Esophagus squamous epithelium (tissue), 5 donors: ENCODE measurements around the gene UNK. TPM values are rescaled to one million over a fixed set of nuclear protein-coding genes. Genes with fewer than 3 reads are reported as not detected.
A peak's percentile ranks its signal among the peaks of the same experiment; 100 is the strongest.
"Not testable (repeated sequence)": the region's sequence is repeated elsewhere in the genome, so short reads cannot be mapped to it uniquely, and the experiment has no call there.

ENCODE experiments used
- DNase-seq: peaks from one replicate; lab custom pipeline; 2025; lab: John Stamatoyannopoulos, UW
- H3K27ac ChIP-seq, 4 donors: fragments of 200-600 bp; sonication (generic); one replicate each; pipeline ENCODE4 v1.5.1; 2016 to 2019; ENCODE audit warnings: mild to moderate bottlenecking in 1 of 4
- H3K27me3 ChIP-seq, 4 donors: fragments of 200-600 bp; sonication (generic); 1 replicate in 3 of 4; 2 replicates in 1 of 4; pipeline versions ENCODE4 v1.5.1 to v1.6.0; 2017 to 2021; ENCODE audit warnings: antibody characterized with exemption in 1 of 4
- H3K36me3 ChIP-seq, 3 donors: fragments of 200-600 bp; sonication (generic); one replicate each; pipeline ENCODE4 v1.5.1; 2016 to 2019
- H3K4me1 ChIP-seq, 3 donors: fragments of 200-600 bp; sonication (generic); one replicate each; pipeline ENCODE4 v1.5.1; 2017 to 2019
- H3K4me3 ChIP-seq, 4 donors: fragments of 200-600 bp; sonication (generic); 1 replicate in 3 of 4; 2 replicates in 1 of 4; pipeline ENCODE4 v1.5.1; 2016 to 2019; ENCODE audit warnings: mild to moderate bottlenecking in 2 of 4, moderate library complexity in 1 of 4
- H3K9me3 ChIP-seq, 3 donors: fragments of 200-600 bp; sonication (generic); one replicate each; pipeline ENCODE4 v1.5.1; 2016 to 2019
- POLR2A ChIP-seq, 4 donors: fragments of 450-650 bp; IDR thresholded peaks; one replicate each; pipeline ENCODE4 v1.6.1; 2017; ENCODE audit warnings: antibody characterized with exemption in 4 of 4, mild to moderate bottlenecking in 4 of 4, moderate library complexity in 3 of 4
- whole genome bisulfite sequencing, 2 donors: methylation state at CpG; one replicate each; pipeline ENCODE4 v1.1.5; 2018; 5-methylcytosine and 5-hydroxymethylcytosine counted together
- intact Hi-C: fragments of 100-400 bp; cut with DNase I; formaldehyde crosslinking; loops from one replicate; pipeline ENCODE4 v1.15.0; 2022
- total RNA-seq, 4 donors: library from RNA; depleted of rRNA; stranded (reverse); fragments of >200 nt; gene quantifications; one replicate each; pipeline ENCODE4 v1.1.0, GENCODE V29; 2016
- TF ChIP-seq, protein P1 (sequence below), 6 experiments: fragments of 450-650 bp in 4 of 6; fragments of 200-600 bp in 2 of 6; sonication (generic) in 2 of 6; IDR thresholded peaks; one replicate each; pipeline ENCODE4 v1.5.1; 2016 to 2019; ENCODE audit warnings: antibody characterized with exemption in 6 of 6, mild to moderate bottlenecking in 4 of 6, moderate library complexity in 4 of 6
- donor health status: DM: yes; HTN: yes; CAD: no.

Gene UNK
- total RNA-seq, 4 donors from 2014 or later = 14.8 to 27.3 (median 20.4) TPM

GRCh38 chr17:75848523-75849278 lies 64.1 kb downstream of the UNK start:
- Histone ChIP-seq H3K27ac (peak overlapping the region; percentile 23 to 95 (median 90)), H3K36me3 (peaks cover 41 to 74% (median 49%) of the 10 kb centered on the region in 3 donors), H3K4me1 (peaks cover 33 to 100% (median 66%) of the 10 kb centered on the region in 3 donors), H3K27me3 (no peaks in the 10 kb centered on the region), H3K4me3 (no peak overlapping the region), H3K9me3 (no peaks in the 10 kb centered on the region)
- intact Hi-C loops = no loop called here
- TF ChIP-seq POLR2A (IDR thresholded peaks at IDR 0.05) = no peak
- TF ChIP-seq, protein P1, sequence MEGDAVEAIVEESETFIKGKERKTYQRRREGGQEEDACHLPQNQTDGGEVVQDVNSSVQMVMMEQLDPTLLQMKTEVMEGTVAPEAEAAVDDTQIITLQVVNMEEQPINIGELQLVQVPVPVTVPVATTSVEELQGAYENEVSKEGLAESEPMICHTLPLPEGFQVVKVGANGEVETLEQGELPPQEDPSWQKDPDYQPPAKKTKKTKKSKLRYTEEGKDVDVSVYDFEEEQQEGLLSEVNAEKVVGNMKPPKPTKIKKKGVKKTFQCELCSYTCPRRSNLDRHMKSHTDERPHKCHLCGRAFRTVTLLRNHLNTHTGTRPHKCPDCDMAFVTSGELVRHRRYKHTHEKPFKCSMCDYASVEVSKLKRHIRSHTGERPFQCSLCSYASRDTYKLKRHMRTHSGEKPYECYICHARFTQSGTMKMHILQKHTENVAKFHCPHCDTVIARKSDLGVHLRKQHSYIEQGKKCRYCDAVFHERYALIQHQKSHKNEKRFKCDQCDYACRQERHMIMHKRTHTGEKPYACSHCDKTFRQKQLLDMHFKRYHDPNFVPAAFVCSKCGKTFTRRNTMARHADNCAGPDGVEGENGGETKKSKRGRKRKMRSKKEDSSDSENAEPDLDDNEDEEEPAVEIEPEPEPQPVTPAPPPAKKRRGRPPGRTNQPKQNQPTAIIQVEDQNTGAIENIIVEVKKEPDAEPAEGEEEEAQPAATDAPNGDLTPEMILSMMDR (IDR thresholded peaks at IDR 0.05) = peak; percentile 58 to 83 (median 63)
- no peak for DNase-seq
- 16 to 21% methylated on average over 9 to 10 of the region's 16 CpGs for WGBS, 2 donors

DNA sequence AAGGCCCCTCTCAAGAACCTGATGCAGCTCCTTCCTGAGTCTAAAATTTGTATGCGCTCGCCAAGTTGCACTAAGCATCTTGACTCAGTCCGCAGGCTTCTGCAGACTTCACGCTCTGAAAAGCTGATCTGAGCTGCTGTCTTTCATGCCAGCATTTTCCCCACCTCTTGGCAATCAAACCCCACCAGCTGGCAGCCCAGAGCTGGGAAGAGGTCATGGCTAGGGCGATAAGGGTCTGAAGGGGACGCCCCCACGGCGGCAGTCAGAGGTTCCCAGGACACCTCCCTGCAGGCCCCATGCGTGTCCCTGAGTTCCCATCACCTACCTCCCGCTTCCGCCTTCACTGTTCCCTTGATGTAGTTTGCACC lies 64.7 kb downstream of the UNK start:
- no peak for TF ChIP-seq POLR2A (IDR thresholded peaks at IDR 0.05)
- TF ChIP-seq, protein P1 (IDR thresholded peaks at IDR 0.05) = no peak
- H3K4me1 ChIP-seq = peaks cover 36 to 100% (median 69%) of the 10 kb centered on the region in 3 donors
- 78 to 88% methylated on average over 9 to 11 of the region's 11 CpGs for WGBS, 2 donors
- H3K4me3 ChIP-seq = no peak overlapping the region
- no peaks in the 10 kb centered on the region for H3K9me3 ChIP-seq
- intact Hi-C loops = no loop called here
- DNase-seq = no peak
- no peaks in the 10 kb centered on the region for H3K27me3 ChIP-seq
- H3K36me3 ChIP-seq = peaks cover 41 to 74% (median 49%) of the 10 kb centered on the region in 3 donors
- peak overlapping the region; percentile 23 to 95 (median 90) for H3K27ac ChIP-seq

DNA sequence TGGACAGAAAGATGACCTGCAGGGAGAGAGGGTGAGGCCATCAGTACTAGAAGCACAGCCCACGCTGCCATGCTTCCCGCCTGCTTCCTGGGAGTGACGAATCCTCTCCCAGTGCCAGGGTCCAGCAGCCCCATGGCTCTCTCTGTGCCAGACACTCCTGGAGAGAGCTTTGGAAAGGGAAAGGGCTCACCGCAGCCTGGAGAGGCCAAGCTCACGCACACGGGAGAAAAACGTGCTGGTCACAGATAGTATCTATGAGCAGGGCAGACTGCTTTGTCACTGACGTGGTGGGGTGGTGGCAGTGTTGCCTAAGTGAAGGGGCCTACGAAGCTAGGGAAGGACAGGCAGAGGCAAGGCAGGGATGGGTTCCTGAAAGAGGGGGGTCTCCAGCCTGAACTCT lies 65.1 kb downstream of the UNK start:
- no peak overlapping the region for H3K4me3 ChIP-seq
- intact Hi-C loops = no loop called here
- whole genome bisulfite sequencing, 2 donors = 79 to 82% methylated on average over 5 to 7 of the region's 9 CpGs
- no peaks in the 10 kb centered on the region for H3K9me3 ChIP-seq
- H3K27me3 ChIP-seq = no peaks in the 10 kb centered on the region
- H3K27ac ChIP-seq = peak overlapping the region in 3 of 4 donors; percentile 11 to 95 (median 90)
- no peak for DNase-seq
- peaks cover 41 to 74% (median 49%) of the 10 kb centered on the region in 3 donors for H3K36me3 ChIP-seq
- H3K4me1 ChIP-seq = peaks cover 35 to 100% (median 68%) of the 10 kb centered on the region in 3 donors
- TF ChIP-seq POLR2A (IDR thresholded peaks at IDR 0.05) = no peak
- TF ChIP-seq, protein P1 (IDR thresholded peaks at IDR 0.05) = no peak

GRCh38 chr17:75850928-75851692 lies 66.5 kb downstream of the UNK start:
- intact Hi-C loops = no loop called here
- no peak for DNase-seq
- H3K9me3 ChIP-seq = no peaks in the 10 kb centered on the region
- H3K36me3 ChIP-seq = peaks cover 41 to 70% (median 47%) of the 10 kb centered on the region in 3 donors
- no peaks in the 10 kb centered on the region for H3K27me3 ChIP-seq
- WGBS, 2 donors = 87 to 91% methylated on average over 9 to 10 of the region's 12 CpGs
- peaks cover 22 to 90% (median 55%) of the 10 kb centered on the region in 3 donors for H3K4me1 ChIP-seq
- no peak overlapping the region for H3K4me3 ChIP-seq
- H3K27ac ChIP-seq = peak overlapping the region in 1 of 4 donors; percentile 16
- TF ChIP-seq, protein P1 (IDR thresholded peaks at IDR 0.05) = no peak
- no peak for TF ChIP-seq POLR2A (IDR thresholded peaks at IDR 0.05)

DNA sequence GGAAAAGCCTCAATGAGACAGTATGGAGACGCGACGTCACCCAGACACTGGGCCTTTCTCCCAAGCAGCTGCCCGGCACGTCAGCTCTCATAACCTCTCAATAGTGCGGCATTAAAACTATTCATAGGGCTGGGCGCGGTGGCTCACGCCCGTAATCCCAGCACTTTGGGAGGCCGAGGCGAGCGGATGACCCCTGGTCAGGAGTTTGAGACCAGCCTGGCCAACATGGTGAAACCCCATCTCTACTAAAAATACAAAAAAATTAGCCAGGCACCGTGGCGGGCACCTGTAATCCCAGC lies 67.0 kb downstream of the UNK start:
- H3K9me3 ChIP-seq, DNase-seq, H3K27me3 ChIP-seq, intact Hi-C loops, H3K4me3 ChIP-seq: not testable (repeated sequence)
- H3K4me1 ChIP-seq = peaks cover 17 to 90% (median 55%) of the 10 kb centered on the region in 3 donors
- H3K36me3 ChIP-seq = peaks cover 35 to 65% (median 42%) of the 10 kb centered on the region in 3 donors
- peak overlapping the region in 1 of 4 donors; percentile 16 for H3K27ac ChIP-seq
- WGBS, 2 donors = 86 to 93% methylated on average over 9 to 15 of the region's 15 CpGs
